ENCODE data around the gene ACSF3. TPM values are rescaled to one million over a fixed set of nuclear protein-coding genes. Genes with fewer than 3 reads are reported as not detected.
A peak's percentile ranks its signal among the peaks of the same experiment; 100 is the strongest.

Gene ACSF3
- total RNA-seq, 6 donors from 2014 or later = 30.2 to 97.4 (median 35.3) TPM

- Histone ChIP-seq H3K4me1 (no peaks in the 10 kb centered on the region), H3K36me3 (peaks cover 11 to 81% (median 59%) of the 10 kb centered on the region in 4 donors), H3K9me3 (no peaks in the 10 kb centered on the region), H3K27me3 (no peaks in the 10 kb centered on the region), H3K27ac (no peak overlapping the region), H3K4me3 (no peak overlapping the region)
- DNase-seq (no peak), ATAC-seq (ENCODE audit: low FRiP score in 2 of 2) (no peak)
- TF ChIP-seq CTCF (IDR thresholded peaks at IDR 0.05) (no peak), POLR2AphosphoS5 (IDR thresholded peaks at IDR 0.05) (no peak), POLR2A (IDR thresholded peaks at IDR 0.05) (no peak), EP300 (IDR thresholded peaks at IDR 0.05) (no peak)
- 87 to 89% methylated on average over 5 of the region's 5 CpGs for WGBS, 2 donors
These were observed 14.8 kb downstream of the ACSF3 start for GRCh38 chr16:89108416-89108815.

- Histone ChIP-seq H3K9me3 (no peaks in the 10 kb centered on the region), H3K36me3 (peaks cover 4 to 80% (median 52%) of the 10 kb centered on the region in 4 donors), H3K27me3 (no peaks in the 10 kb centered on the region), H3K27ac (no peak overlapping the region), H3K4me3 (no peak overlapping the region), H3K4me1 (peaks cover 3 to 15% (median 8%) of the 10 kb centered on the region in 4 donors)
- WGBS, 2 donors = 95 to 96% methylated on average over 14 of the region's 14 CpGs
- ATAC-seq (ENCODE audit: low FRiP score in 2 of 2) (no peak), DNase-seq (peak in 1 of 2 donors; percentile 16)
- TF ChIP-seq EP300 (IDR thresholded peaks at IDR 0.05) (no peak), POLR2A (IDR thresholded peaks at IDR 0.05) (no peak), CTCF (IDR thresholded peaks at IDR 0.05) (no peak), POLR2AphosphoS5 (IDR thresholded peaks at IDR 0.05) (no peak)
These were observed 17.0 kb downstream of the ACSF3 start for GRCh38 chr16:89110641-89111040.

- ATAC-seq (ENCODE audit: low FRiP score in 2 of 2) (no peak), DNase-seq (peak in 1 of 2 donors; percentile 43)
- Histone ChIP-seq H3K36me3 (peaks cover 4 to 76% (median 50%) of the 10 kb centered on the region in 4 donors), H3K4me1 (peaks cover 3 to 15% (median 8%) of the 10 kb centered on the region in 4 donors), H3K27me3 (no peaks in the 10 kb centered on the region), H3K9me3 (no peaks in the 10 kb centered on the region), H3K4me3 (no peak overlapping the region), H3K27ac (no peak overlapping the region)
- WGBS, 2 donors = 92 to 97% methylated on average over 22 of the region's 22 CpGs
- TF ChIP-seq POLR2AphosphoS5 (IDR thresholded peaks at IDR 0.05) (no peak), EP300 (IDR thresholded peaks at IDR 0.05) (no peak), CTCF (IDR thresholded peaks at IDR 0.05) (no peak)
These were observed 17.6 kb downstream of the ACSF3 start for GRCh38 chr16:89111263-89111662.

GRCh38 chr16:89112377-89113151 is 18.9 kb downstream of the ACSF3 start:
- Histone ChIP-seq H3K4me3 (no peak overlapping the region), H3K27me3 (no peaks in the 10 kb centered on the region), H3K4me1 (peaks cover 3 to 15% (median 8%) of the 10 kb centered on the region in 4 donors), H3K9me3 (no peaks in the 10 kb centered on the region), H3K27ac (no peak overlapping the region), H3K36me3 (peaks cover 4 to 76% (median 54%) of the 10 kb centered on the region in 4 donors)
- DNase-seq (peak in 1 of 2 donors; percentile 22), ATAC-seq (ENCODE audit: low FRiP score in 2 of 2) (no peak)
- 90 to 93% methylated on average over 25 to 26 of the region's 26 CpGs for WGBS, 2 donors
- TF ChIP-seq CTCF (IDR thresholded peaks at IDR 0.05) = no peak
- TF ChIP-seq EP300 (IDR thresholded peaks at IDR 0.05) = no peak
- no peak for TF ChIP-seq POLR2A (IDR thresholded peaks at IDR 0.05)
- TF ChIP-seq POLR2AphosphoS5 (IDR thresholded peaks at IDR 0.05) = no peak

Measured in upper lobe of left lung (tissue), 6 donors.